Uterus (tissue), 4 donors: Measurements from ENCODE around the gene PPP2R2D. TPM values are rescaled to one million over a fixed set of nuclear protein-coding genes. Genes with fewer than 3 reads are reported as not detected.

ENCODE experiments used
- DNase-seq, 2 donors: peaks; one replicate each; pipeline ENCODE4 v3.0.0-alpha.2; 2019 to 2020
- H3K27ac ChIP-seq, 2 donors: fragments of 200-600 bp; sonication (generic); 1 replicate in 1 of 2; 2 replicates in 1 of 2; pipeline ENCODE4 v1.5.1; 2016 to 2018
- H3K27me3 ChIP-seq, 2 donors: fragments of 200-600 bp; sonication (generic); one replicate each; pipeline ENCODE4 v1.5.1; 2018 to 2019; ENCODE audit warnings: control low read depth in 1 of 2
- H3K36me3 ChIP-seq, 2 donors: fragments of 200-600 bp; sonication (generic); one replicate each; pipeline ENCODE4 v1.5.1; 2019; ENCODE audit warnings: control low read depth in 1 of 2
- H3K4me1 ChIP-seq, 2 donors: fragments of 200-600 bp; sonication (generic); one replicate each; pipeline ENCODE4 v1.5.1; 2018 to 2019; ENCODE audit warnings: control low read depth in 1 of 2
- H3K4me3 ChIP-seq, 2 donors: fragments of 200-600 bp; sonication (generic); 1 replicate in 1 of 2; 2 replicates in 1 of 2; pipeline ENCODE4 v1.5.1; 2018 to 2019; ENCODE audit warnings: mild to moderate bottlenecking in 1 of 2
- H3K9me3 ChIP-seq, 2 donors: fragments of 200-600 bp; sonication (generic); one replicate each; pipeline ENCODE4 v1.5.1; 2019; ENCODE audit warnings: control low read depth in 1 of 2
- CTCF ChIP-seq, 4 experiments: fragments of 200-600 bp in 2 of 4; fragments of 450-650 bp in 2 of 4; sonication (generic) in 2 of 4; IDR thresholded peaks; one replicate each; pipeline ENCODE4 v1.5.1; 2016 to 2019; ENCODE audit warnings: antibody characterized with exemption in 4 of 4, mild to moderate bottlenecking in 2 of 4, moderate library complexity in 1 of 4
- POLR2A ChIP-seq, 2 donors: fragments of 450-650 bp; IDR thresholded peaks; one replicate each; pipeline ENCODE4 v1.6.1; 2016; ENCODE audit warnings: antibody characterized with exemption in 2 of 2, mild to moderate bottlenecking in 1 of 2, moderate library complexity in 1 of 2
- intact Hi-C: fragments of 100-400 bp; cut with DNase I; formaldehyde crosslinking; loops from one replicate; pipeline ENCODE4 v1.15.1; 2023; ENCODE audit warnings: low total_unique reads
- total RNA-seq, 4 donors: library from RNA; depleted of rRNA in 3 of 4; stranded (reverse); fragments of >200 nt in 3 of 4; gene quantifications; one replicate each; pipeline versions ENCODE4 v1.1.0 to v1.2.4, GENCODE V29; 2014 to 2023
- donor health status: DM: yes; HTN: yes; CAD: no.

The PPP2R2D gene
- total RNA-seq, 4 donors from 2014 or later: 21.2 to 43.2 (median 36.3) TPM

- Histone ChIP-seq H3K27ac (no peak overlapping the region), H3K9me3 (no peaks in the 10 kb centered on the region), H3K36me3 (no peaks in the 10 kb centered on the region), H3K4me1 (no peaks in the 10 kb centered on the region), H3K27me3 (no peaks in the 10 kb centered on the region), H3K4me3 (no peak overlapping the region)
- no peak for TF ChIP-seq CTCF (IDR thresholded peaks at IDR 0.05)
- no peak for TF ChIP-seq POLR2A (IDR thresholded peaks at IDR 0.05)
- no peak for DNase-seq
- intact Hi-C loops: no loop called here
Observed at GRCh38 chr10:131892806-131893675, 7.8 kb upstream of the PPP2R2D start.

- H3K27ac ChIP-seq: no peak overlapping the region
- no peaks in the 10 kb centered on the region for H3K36me3 ChIP-seq
- no peak for TF ChIP-seq POLR2A (IDR thresholded peaks at IDR 0.05)
- no peak for TF ChIP-seq CTCF (IDR thresholded peaks at IDR 0.05)
- no peak for DNase-seq
- H3K27me3 ChIP-seq: peaks cover 0 to 3% of the 10 kb centered on the region in 2 donors
- no peak overlapping the region for H3K4me3 ChIP-seq
- no peaks in the 10 kb centered on the region for H3K4me1 ChIP-seq
- H3K9me3 ChIP-seq: no peaks in the 10 kb centered on the region
- intact Hi-C loops: no loop called here
Observed at GRCh38 chr10:131895116-131895515, 5.7 kb upstream of the PPP2R2D start.

- Histone ChIP-seq H3K9me3 (no peaks in the 10 kb centered on the region), H3K4me3 (no peak overlapping the region), H3K4me1 (no peaks in the 10 kb centered on the region), H3K27me3 (peaks cover 0 to 3% of the 10 kb centered on the region in 2 donors), H3K36me3 (no peaks in the 10 kb centered on the region), H3K27ac (no peak overlapping the region)
- intact Hi-C loops: no loop called here
- DNase-seq: no peak
- TF ChIP-seq CTCF (IDR thresholded peaks at IDR 0.05) (no peak), POLR2A (IDR thresholded peaks at IDR 0.05) (no peak)
Observed at GRCh38 chr10:131896403-131896802, 4.4 kb upstream of the PPP2R2D start.

- intact Hi-C loops: no loop called here
Observed at GRCh38 chr10:131897297-131897899, 3.4 kb upstream of the PPP2R2D start.

More at GRCh38 chr10:131897297-131897899, 3.4 kb upstream of the PPP2R2D start:
- H3K27ac ChIP-seq: no peak overlapping the region
- H3K36me3 ChIP-seq: no peaks in the 10 kb centered on the region
- H3K27me3 ChIP-seq: peaks cover 0 to 3% of the 10 kb centered on the region in 2 donors
- no peak for DNase-seq
- no peak overlapping the region for H3K4me3 ChIP-seq
- H3K4me1 ChIP-seq: no peaks in the 10 kb centered on the region
- no peaks in the 10 kb centered on the region for H3K9me3 ChIP-seq
- TF ChIP-seq POLR2A (IDR thresholded peaks at IDR 0.05) (no peak), CTCF (IDR thresholded peaks at IDR 0.05) (no peak)
